C4-2B (cell line): Measurements from ENCODE around the gene NAA16.

Source experiments
- H3K27ac ChIP-seq: fragments of 450-650 bp; 2 replicates; pipeline ENCODE4 v1.5.1; 2017
- ZFX ChIP-seq: fragments of 450-650 bp; IDR thresholded peaks from 2 replicates; pipeline ENCODE4 v1.6.1; 2017
- TF ChIP-seq, protein P1 (sequence below): fragments of 450-650 bp; conservative IDR thresholded peaks from 2 replicates; pipeline ENCODE4 v1.5.1; 2017; ENCODE audit warnings: mild to moderate bottlenecking

The NAA16 gene

DNA sequence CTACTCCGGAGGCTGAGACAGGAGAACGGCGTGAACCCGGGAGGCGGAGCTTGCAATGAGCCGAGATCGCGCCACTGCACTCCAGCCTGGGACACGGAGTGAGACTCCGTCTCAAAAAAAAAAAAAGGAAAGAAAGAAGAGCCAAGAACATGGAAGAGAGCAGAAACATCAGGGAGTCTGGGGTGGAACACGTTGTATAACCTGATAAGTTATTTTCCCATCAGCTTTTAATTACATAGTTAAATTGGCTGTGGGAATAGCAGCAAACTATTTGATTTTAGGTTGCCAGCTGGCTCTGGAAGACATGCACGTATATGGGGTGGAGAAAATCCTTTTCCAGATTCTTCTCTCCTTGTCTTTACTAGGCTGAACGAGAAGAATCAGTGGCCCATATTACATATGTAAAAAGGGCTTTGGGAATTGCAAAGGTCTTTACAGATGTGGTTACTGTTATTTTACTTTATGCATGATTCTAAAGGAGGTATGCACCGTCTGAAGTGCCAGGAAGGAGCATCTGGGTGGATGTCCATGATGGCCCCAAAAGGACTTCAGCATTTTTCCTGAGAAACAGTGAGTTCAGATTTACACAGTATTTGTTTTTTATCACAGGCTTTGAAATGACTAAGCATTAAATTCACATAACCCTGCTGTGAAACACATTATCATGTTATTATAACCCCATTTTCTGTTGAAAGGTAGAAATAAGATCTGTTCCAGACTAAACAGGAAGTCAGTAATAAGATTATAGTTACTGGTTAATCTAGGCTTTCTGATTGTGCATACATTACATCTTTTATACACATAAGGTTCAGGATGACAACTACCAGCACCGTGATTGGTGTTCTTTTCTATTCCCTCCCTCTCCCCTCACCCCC is 4.6 kb upstream of the NAA16 start:
- TF ChIP-seq, protein P1, sequence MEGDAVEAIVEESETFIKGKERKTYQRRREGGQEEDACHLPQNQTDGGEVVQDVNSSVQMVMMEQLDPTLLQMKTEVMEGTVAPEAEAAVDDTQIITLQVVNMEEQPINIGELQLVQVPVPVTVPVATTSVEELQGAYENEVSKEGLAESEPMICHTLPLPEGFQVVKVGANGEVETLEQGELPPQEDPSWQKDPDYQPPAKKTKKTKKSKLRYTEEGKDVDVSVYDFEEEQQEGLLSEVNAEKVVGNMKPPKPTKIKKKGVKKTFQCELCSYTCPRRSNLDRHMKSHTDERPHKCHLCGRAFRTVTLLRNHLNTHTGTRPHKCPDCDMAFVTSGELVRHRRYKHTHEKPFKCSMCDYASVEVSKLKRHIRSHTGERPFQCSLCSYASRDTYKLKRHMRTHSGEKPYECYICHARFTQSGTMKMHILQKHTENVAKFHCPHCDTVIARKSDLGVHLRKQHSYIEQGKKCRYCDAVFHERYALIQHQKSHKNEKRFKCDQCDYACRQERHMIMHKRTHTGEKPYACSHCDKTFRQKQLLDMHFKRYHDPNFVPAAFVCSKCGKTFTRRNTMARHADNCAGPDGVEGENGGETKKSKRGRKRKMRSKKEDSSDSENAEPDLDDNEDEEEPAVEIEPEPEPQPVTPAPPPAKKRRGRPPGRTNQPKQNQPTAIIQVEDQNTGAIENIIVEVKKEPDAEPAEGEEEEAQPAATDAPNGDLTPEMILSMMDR: no peak
- no peak for TF ChIP-seq ZFX
- no peak overlapping the region for H3K27ac ChIP-seq

DNA sequence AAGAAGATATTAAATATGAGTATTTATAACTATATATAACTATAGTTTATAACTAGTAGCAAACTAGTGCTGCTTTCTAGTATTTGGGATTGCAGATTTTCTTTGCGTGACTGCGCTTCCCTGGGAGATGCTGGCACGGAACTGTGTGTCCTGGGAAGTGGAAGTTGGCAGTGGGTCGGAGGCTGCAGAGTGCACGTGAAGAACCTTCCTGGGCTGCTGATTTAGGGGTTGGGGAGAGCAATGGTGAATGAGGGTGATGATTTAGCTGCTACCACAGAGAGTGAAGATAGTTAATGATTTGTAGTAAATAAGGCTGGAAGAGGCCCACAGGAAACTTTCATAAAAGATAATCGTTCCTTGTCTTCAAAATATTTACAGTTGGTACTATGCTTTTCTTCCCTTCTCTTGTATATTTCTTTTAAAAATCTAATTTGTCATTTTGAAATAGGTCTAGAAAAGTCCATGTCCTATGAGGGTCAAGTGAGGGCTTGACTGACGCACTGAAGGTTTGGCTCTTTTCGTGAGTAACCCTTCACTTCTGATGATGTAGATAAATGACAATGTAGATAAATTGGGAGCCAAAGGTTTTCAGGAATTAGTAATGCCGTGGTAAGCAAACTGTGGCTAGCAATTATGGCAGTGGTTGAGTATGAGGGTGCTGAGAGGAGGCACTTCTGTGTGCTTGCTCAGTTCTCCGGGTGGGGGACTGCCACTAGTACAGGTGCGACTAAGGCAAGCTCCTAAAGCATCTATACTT is 3.0 kb upstream of the NAA16 start:
- no peak overlapping the region for H3K27ac ChIP-seq
- TF ChIP-seq, protein P1: no peak
- no peak for TF ChIP-seq ZFX

DNA sequence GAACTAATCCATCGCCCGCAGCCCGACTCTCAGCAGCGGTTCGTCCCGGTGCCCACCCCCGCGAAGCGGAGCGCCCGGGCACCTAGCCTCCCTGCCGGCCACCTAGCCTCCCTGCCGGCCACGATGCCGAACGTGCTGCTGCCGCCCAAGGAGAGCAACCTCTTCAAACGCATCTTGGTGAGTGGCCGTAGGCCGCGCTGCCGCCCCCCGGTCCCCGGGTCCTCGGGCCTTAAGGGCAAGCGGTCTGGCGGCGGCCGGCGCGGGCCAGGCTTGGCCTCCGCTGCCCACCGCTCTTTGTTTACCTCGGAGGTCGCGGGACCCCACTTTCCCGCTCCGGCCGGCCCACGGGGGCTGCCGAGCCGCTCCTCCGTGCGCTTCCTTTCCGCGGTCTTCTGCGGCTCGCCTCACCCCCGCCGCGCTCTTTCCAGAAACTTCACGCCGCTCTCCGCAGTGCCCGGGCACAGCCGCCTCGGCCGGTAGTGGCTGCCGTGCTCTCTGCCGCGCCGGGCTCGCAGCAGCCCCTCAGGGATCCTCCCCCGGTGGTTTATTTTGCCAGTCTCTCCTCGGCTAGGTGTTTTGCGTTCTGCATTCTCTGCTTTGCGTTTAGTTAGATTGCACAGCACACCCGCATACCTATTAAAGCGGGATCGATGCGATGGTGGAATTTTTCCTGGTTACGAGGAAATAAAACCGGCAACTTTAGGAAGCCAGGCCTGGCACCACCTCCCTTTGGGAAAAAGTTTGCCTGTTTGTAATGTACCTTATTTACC is 524 bp downstream of the NAA16 start:
- peak overlapping the region; percentile 98 for H3K27ac ChIP-seq
- TF ChIP-seq, protein P1: no peak
- TF ChIP-seq ZFX: peak; percentile 91

DNA sequence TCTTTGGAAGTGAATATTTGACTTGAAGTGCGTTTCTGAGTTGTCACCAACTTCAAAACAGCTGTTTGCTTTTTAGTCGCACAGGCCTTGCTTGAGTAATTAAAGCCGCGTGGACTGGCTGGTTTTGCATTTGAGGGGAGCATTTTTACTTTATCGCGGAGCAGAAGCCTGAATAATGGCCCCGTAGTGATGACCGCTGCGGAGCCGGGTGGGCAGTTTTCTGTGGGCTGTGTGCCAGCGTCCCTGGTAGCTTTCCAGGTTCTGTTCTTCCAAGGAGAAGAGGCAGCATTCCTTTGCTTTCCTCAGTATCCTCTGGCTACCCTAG is 1.1 kb downstream of the NAA16 start:
- H3K27ac ChIP-seq: peak overlapping the region; percentile 98
- TF ChIP-seq, protein P1: no peak
- TF ChIP-seq ZFX: no peak

DNA sequence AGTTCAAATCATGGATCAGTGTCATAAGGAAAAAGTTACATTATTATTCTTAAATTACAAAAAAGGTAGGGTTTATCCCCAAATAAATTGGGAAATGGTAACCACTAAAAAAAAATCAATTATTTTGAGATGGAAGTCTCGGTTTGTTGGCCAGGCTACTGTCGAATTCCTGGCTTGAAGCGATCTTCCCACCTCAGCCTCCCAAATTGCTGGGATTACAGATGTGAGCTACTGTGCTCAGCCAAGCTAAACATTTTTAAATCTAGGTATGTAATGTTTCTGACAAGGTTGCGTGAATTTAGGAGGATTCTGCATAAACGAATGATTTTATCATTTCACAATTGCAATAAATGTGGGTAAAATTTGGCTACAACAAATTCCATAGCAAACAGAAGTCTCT is 2.0 kb downstream of the NAA16 start:
- no peak for TF ChIP-seq ZFX
- TF ChIP-seq, protein P1: no peak
- no peak overlapping the region for H3K27ac ChIP-seq

DNA sequence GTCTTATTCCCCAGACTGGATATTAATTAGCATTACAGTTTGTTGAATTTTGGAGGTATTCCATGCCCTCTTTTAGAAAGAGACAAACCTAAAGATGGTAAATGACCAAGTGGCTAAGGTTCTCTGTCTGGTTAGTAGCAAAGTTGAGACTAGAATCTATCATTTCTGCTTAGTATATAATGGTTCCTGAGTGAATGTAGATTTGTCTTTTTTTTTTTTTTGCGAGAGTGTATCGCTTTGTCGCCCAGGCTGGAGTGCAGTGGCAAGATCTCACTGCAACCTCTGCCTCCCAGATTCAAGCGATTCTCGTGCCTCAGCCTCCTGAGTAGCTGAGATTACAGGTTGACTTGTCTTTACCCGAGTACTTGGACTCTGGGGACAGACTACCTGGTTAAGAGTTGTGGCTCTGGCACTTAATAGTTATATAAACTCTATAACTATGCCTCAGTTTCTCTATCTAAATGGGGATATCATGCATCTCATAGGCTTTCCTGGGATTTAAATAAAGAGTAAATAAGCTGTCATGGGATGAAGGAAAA is 2.7 kb downstream of the NAA16 start:
- no peak for TF ChIP-seq ZFX
- TF ChIP-seq, protein P1: no peak
- H3K27ac ChIP-seq: no peak overlapping the region
